AG09309 (cell line): ENCODE data around the gene ZBTB16.

Experiments used
- DNase-seq: peaks from one replicate; pipeline ENCODE4 v3.0.0-alpha.2; 2010; ENCODE audit warnings: low read depth
- H3K4me3 ChIP-seq: 2 replicates; pipeline ENCODE4 v1.5.1; 2011; ENCODE audit warnings: mild to moderate bottlenecking, low read depth, low read length, moderate library complexity; ENCODE audit not compliant: control insufficient read depth
- TF ChIP-seq, protein P1 (sequence below): IDR thresholded peaks from 2 replicates; pipeline ENCODE4 v1.5.1; 2011; ENCODE audit warnings: mild to moderate bottlenecking, low read depth, low read length, inconsistent platforms; ENCODE audit not compliant: insufficient read depth, control insufficient read depth; ENCODE audit errors: missing control alignments

ZBTB16 gene

DNA sequence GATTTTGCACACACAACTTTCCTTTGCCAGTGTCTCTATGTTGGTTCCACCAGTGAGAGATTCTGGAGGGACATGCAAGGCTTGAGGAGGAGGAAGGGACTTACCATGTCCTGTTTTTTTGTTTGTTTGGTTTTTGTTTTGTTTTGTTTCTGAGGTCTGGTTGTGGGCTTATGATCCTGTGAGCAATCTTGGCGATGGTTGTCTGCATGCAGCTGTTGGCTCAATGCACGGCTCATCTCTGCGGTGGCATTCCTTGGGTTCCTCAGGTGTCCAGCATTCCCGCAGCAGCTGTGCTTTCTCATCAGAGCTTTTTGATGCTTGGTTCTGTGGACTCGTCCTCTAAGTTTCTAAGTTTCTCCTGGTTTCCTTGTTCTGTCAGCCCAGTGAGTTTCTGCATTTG lies 231.9 kb downstream of the ZBTB16 start:
- no peak for DNase-seq
- TF ChIP-seq, protein P1, sequence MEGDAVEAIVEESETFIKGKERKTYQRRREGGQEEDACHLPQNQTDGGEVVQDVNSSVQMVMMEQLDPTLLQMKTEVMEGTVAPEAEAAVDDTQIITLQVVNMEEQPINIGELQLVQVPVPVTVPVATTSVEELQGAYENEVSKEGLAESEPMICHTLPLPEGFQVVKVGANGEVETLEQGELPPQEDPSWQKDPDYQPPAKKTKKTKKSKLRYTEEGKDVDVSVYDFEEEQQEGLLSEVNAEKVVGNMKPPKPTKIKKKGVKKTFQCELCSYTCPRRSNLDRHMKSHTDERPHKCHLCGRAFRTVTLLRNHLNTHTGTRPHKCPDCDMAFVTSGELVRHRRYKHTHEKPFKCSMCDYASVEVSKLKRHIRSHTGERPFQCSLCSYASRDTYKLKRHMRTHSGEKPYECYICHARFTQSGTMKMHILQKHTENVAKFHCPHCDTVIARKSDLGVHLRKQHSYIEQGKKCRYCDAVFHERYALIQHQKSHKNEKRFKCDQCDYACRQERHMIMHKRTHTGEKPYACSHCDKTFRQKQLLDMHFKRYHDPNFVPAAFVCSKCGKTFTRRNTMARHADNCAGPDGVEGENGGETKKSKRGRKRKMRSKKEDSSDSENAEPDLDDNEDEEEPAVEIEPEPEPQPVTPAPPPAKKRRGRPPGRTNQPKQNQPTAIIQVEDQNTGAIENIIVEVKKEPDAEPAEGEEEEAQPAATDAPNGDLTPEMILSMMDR: no peak
- peak overlapping the region; percentile 11 for H3K4me3 ChIP-seq

DNA sequence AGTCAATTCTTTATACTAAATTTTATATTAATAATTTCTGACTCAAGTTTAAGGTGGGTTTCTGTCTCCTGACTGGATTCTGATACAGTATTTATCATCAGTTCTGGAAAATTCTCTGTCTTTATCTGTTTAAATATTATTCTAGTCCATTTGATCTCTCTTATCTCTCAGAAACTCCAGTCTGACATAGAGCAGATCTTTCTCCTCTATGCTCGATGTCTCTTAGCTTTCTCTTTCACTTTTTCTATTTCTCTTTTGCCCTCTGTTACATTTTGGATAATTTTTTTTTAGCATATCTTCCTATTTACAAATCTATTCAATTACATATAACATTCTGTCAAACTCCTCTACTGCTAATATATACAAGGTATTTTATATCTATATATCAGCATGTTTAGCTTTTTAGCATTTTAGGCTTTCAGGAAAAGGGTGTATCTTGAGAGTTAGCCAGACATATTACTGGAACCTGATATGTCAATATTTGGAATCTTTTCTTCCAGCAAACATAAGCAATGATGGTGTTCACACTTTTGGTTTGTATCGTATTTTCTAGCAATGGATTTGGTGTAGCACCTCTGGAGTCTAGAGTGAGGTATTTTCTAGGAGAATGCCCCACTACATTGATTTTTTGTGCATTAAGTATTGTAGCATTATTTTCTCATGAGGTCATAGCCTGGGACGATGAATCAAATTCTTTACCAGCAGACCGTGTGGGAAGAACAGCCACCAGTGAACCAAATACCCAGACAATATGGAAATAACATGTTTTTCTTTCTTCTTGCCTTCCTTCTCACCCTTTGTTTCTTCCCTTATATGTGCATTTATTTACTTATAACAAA lies 232.6 kb downstream of the ZBTB16 start:
- no peak for DNase-seq
- TF ChIP-seq, protein P1: no peak
- H3K4me3 ChIP-seq: peak overlapping the region; percentile 11; the same call in 1 of the 2 replicates

DNA sequence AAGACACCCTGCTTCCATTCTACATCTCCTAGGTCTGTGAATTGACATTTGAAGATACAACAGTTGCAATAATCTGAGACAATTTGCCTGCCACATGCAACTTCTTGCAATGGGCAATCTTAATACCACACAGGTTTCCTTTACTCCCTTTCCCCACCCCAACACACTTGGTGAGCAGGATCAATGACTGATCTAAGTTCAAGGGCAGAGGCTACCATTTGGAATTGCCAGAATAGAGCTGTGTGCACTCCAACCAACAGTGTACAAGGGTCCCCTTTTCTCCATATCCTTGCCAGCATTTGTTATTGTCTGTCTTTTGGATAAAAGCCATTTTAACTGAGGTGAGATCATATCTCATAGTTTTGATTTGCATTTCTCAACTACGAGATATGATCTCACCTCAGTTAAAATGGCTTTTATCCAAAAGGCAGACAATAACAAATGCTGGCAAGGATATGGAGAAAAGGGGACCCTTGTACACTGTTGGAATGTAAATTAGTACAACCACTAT lies 233.7 kb downstream of the ZBTB16 start:
- TF ChIP-seq, protein P1: no peak
- DNase-seq: no peak
- H3K4me3 ChIP-seq: no peak overlapping the region

DNA sequence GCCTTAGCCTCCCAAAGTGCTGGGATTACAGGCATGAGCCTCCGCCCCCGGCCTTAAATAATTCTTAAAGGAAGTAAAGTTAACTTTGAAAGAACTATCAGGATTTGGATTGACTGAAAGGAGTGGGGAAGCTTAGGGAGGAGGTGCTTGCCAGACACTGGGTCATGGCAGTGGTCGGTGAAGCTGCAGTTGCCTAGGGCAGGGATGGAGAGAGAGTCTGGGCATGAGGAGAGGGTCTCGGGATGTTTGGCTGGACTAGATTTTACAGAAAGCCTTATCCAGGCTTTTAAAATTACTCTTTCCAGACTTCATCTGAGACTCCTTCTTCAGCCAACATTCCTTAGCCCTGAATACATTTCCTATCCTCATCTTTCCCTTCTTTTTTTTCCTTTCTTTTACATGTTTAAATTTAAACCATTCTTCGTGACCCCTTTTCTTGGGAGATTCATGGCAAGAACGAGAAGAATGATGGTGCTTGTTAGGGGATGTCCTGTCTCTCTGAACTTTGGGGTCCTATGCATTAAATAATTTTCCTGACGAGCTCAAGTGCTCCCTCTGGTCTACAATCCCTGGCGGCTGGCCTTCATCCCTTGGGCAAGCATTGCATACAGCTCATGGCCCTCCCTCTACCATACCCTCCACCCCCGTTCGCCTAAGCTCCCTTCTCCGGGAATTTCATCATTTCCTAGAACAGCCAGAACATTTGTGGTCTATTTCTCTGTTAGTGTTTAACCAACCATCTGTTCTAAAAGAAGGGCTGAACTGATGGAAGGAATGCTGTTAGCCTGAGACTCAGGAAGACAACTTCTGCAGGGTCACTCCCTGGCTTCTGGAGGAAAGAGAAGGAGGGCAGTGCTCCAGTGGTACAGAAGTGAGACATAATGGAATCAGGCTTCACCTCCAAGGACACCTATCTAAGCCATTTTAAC lies 236.4 kb downstream of the ZBTB16 start, which contains the start of gene NNMT:
Gene NNMT, plus strand, starts transcription at position 724 of the 929 bp plus-strand sequence. Its CDS starts 158 bp downstream, at position 882.
- peak; percentile 97 for DNase-seq
- peak within 1 kb of the TSS; percentile 43 for H3K4me3 ChIP-seq
- TF ChIP-seq, protein P1: no peak

DNA sequence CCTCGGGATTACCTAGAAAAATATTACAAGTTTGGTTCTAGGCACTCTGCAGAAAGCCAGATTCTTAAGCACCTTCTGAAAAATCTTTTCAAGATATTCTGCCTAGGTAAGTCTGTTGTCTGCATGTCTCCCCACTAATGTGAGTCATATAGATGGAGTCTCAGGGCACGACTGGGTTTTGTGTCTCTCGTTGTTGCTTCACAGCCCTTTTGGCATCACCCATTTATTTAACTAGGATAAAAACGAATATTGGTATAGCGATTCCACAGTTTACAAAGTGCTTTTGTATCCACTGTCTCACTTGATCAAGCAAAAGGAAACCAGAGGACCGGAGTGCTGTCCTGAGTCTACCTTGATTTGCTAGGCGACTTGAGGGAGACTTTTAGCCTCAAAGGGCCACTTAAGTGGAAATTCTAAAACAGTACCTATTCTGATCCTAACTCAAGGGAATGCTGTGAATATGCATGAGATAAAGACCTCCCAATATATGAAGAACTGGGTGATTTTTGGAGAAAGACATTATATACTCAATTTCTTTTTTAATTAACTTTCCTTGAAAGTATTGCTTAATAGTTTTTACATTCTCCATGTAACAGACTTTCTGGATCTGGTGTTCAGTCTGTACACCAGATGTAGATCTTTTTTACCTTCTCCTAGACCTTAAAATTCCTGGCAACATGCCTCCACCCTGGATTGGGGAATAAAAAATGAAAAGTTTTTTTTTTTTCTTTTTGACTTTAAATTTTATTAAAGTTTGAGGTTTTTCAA lies 237.3 kb downstream of the ZBTB16 start:
- no peak for DNase-seq
- TF ChIP-seq, protein P1: no peak
- H3K4me3 ChIP-seq: peak overlapping the region; percentile 43
